ENCODE results near the gene SEMA3G.

SEMA3G gene

DNA sequence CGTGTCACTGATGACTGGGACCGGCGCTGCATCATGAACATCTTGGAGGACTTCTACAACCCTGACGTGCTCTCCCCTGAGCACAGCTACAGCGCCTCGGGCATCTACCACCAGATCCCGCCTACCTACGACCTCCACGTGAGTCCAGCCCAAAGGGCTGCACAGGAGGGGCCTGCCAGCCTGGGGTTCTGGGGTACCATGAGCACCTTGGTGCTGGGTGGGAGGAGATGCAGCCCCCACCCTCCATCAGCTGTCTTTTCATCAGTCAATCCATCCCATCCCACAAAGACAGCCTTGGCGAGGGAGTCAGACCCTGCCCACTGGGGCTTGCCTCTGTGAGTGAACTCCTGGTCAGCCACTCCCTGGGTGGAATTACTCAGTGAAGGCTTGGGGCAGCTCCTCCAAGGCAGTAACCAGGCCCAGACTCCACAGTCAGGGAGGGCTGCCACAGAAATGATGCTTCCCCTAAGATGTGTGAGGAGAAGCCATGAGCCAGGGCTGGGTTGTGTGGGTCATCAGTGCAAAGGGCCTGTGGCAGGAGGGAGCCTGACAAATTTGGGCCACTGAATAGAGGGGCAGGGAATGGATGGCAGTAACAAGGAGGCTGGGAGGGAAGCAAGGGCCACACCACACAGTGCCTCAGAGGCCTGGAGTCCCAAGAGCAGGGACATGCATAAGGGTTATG is 47.9 kb downstream of the SEMA3G start:
- no peak overlapping the region for H3K27ac ChIP-seq
- no peak overlapping the region for H2AFZ ChIP-seq
- no peaks in the 10 kb centered on the region for H3K36me3 ChIP-seq (ENCODE audit: control insufficient read depth, insufficient read depth, low read length)

DNA sequence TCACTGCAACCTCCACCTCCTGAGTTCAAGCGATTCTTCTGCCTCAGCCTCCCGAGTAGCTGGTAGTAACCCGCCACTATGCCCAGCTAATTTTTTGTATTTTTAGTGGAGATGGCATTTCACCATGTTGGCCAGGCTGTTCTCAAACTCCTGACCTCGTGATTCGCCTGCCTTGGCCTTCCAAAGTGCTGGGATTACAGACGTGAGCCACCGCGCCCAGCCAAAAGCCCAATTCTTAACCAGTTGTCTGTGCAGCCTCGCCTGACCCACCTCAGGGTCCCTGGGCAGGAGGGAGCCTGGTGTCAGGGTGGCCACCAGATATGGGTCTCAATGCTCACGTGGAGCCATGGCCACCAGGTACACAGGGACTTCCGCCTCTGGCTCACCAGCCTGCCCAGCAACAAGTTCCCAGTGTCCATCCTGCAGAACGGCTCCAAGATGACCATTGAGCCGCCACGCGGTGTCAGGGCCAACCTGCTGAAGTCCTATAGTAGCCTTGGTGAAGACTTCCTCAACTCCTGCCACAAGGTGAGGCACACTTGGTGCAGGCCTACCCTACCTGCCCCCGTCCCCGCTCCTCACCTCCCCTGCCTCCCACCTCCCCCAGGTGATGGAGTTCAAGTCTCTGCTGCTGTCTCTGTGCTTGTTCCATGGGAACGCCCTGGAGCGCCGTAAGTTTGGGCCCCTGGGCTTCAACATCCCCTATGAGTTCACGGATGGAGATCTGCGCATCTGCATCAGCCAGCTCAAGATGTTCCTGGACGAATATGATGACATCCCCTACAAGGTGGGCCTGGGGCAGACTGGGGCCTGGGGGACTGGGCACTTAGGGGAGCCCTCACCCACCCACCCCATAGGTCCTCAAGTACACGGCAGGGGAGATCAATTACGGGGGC is 48.6 kb downstream of the SEMA3G start:
- Histone ChIP-seq H3K4me3 (ENCODE audit: low read depth, low read length) (no peak overlapping the region), H3K9ac (no peak overlapping the region), H3K79me2 (no peaks in the 10 kb centered on the region), H3K4me1 (no peaks in the 10 kb centered on the region), H3K27ac (no peak overlapping the region), H2AFZ (no peak overlapping the region), H3K9me3 (ENCODE audit: control insufficient read depth, low read length) (no peaks in the 10 kb centered on the region), H3K27me3 (ENCODE audit: control insufficient read depth, insufficient read depth, low read length) (no peaks in the 10 kb centered on the region), H3K4me2 (ENCODE audit: low read length) (no peak overlapping the region), H3K36me3 (ENCODE audit: control insufficient read depth, insufficient read depth, low read length) (no peaks in the 10 kb centered on the region)
- TF ChIP-seq, protein P1, sequence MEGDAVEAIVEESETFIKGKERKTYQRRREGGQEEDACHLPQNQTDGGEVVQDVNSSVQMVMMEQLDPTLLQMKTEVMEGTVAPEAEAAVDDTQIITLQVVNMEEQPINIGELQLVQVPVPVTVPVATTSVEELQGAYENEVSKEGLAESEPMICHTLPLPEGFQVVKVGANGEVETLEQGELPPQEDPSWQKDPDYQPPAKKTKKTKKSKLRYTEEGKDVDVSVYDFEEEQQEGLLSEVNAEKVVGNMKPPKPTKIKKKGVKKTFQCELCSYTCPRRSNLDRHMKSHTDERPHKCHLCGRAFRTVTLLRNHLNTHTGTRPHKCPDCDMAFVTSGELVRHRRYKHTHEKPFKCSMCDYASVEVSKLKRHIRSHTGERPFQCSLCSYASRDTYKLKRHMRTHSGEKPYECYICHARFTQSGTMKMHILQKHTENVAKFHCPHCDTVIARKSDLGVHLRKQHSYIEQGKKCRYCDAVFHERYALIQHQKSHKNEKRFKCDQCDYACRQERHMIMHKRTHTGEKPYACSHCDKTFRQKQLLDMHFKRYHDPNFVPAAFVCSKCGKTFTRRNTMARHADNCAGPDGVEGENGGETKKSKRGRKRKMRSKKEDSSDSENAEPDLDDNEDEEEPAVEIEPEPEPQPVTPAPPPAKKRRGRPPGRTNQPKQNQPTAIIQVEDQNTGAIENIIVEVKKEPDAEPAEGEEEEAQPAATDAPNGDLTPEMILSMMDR (IDR thresholded peaks at IDR 0.05), result no peak

More for the DNA sequence above, 47.9 kb downstream of the SEMA3G start:
- no peak overlapping the region for H3K4me3 ChIP-seq (ENCODE audit: low read depth, low read length)
- no peak overlapping the region for H3K4me2 ChIP-seq (ENCODE audit: low read length)
- no peaks in the 10 kb centered on the region for H3K79me2 ChIP-seq
- H3K9me3 ChIP-seq (ENCODE audit: control insufficient read depth, low read length), result no peaks in the 10 kb centered on the region
- H3K4me1 ChIP-seq, result no peaks in the 10 kb centered on the region
- no peaks in the 10 kb centered on the region for H3K27me3 ChIP-seq (ENCODE audit: control insufficient read depth, insufficient read depth, low read length)
- TF ChIP-seq, protein P1 (IDR thresholded peaks at IDR 0.05), result no peak
- H3K9ac ChIP-seq, result no peak overlapping the region

GRCh38 chr3:52395503-52395865 is 49.4 kb downstream of the SEMA3G start:
- H3K79me2 ChIP-seq, result no peaks in the 10 kb centered on the region
- H3K9me3 ChIP-seq (ENCODE audit: control insufficient read depth, low read length), result no peaks in the 10 kb centered on the region
- H3K4me2 ChIP-seq (ENCODE audit: low read length), result no peak overlapping the region
- no peaks in the 10 kb centered on the region for H3K4me1 ChIP-seq
- no peak overlapping the region for H3K4me3 ChIP-seq (ENCODE audit: low read depth, low read length)
- no peaks in the 10 kb centered on the region for H3K36me3 ChIP-seq (ENCODE audit: control insufficient read depth, insufficient read depth, low read length)
- H2AFZ ChIP-seq, result no peak overlapping the region
- no peak overlapping the region for H3K9ac ChIP-seq
- H3K27me3 ChIP-seq (ENCODE audit: control insufficient read depth, insufficient read depth, low read length), result no peaks in the 10 kb centered on the region
- H3K27ac ChIP-seq, result no peak overlapping the region
- TF ChIP-seq, protein P1 (IDR thresholded peaks at IDR 0.05), result no peak

- Histone ChIP-seq H3K27me3 (ENCODE audit: control insufficient read depth, insufficient read depth, low read length) (no peaks in the 10 kb centered on the region), H3K27ac (no peak overlapping the region), H3K79me2 (no peaks in the 10 kb centered on the region), H3K4me2 (ENCODE audit: low read length) (no peak overlapping the region), H3K4me3 (ENCODE audit: low read depth, low read length) (no peak overlapping the region), H3K9ac (no peak overlapping the region), H3K9me3 (ENCODE audit: control insufficient read depth, low read length) (no peaks in the 10 kb centered on the region), H3K36me3 (ENCODE audit: control insufficient read depth, insufficient read depth, low read length) (no peaks in the 10 kb centered on the region), H3K4me1 (no peaks in the 10 kb centered on the region), H2AFZ (no peak overlapping the region)
- TF ChIP-seq, protein P1 (IDR thresholded peaks at IDR 0.05), result no peak
Observed at GRCh38 chr3:52394751-52395502, 50.0 kb downstream of the SEMA3G start.
